ELR (cell line): ENCODE measurements around the gene PIK3CG.
A peak's percentile ranks its signal among the peaks of the same experiment; 100 is the strongest.

Experiments
- DNase-seq: peaks from one replicate; pipeline ENCODE4 v3.0.0-alpha.2; 2015; ENCODE audit warnings: low read depth

Gene PIK3CG

DNA sequence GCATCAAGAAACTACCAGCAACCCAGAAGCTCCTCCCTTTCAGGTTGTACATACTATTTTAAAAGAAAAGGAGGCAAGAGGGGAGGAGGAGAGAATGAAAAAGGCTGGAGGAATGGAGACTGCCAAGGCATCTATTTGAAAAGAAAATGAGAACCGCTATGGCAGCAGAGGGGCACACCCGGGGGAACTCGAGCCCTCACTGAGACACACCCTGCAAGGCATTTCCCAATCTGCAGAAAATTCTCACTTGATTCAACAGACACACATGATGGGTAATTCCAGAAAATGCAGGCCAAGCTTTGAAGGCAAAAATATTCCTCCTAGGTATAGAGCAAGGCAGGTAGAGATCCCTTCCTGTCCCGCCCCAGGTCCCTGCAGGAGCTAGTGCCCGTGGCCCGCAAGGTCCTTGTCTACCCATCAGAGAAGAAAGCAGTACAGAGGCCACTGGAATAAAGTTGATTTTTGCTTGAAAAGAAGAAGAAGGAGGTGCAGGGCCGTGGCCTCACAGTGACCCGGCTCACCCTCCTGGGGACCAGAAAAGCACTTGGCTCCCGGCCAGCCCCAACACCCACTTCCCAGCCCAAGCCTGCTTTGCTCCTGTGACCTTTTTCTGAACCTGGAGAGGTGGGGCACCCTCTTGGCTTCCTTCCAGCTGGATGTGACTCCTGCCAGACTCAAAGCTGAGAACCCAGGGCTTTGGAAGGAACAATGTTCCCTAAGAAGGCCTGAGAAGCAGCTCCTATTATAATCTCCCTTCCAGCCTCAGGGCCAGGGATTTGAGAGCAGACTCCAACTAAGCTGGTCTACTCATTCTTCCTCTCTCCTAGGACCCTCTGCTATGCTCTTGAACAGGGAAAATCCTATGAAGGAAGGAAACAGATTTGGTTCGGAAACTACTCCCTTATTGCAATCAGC, 6.2 kb upstream of the PIK3CG start:
- DNase-seq: no peak

DNA sequence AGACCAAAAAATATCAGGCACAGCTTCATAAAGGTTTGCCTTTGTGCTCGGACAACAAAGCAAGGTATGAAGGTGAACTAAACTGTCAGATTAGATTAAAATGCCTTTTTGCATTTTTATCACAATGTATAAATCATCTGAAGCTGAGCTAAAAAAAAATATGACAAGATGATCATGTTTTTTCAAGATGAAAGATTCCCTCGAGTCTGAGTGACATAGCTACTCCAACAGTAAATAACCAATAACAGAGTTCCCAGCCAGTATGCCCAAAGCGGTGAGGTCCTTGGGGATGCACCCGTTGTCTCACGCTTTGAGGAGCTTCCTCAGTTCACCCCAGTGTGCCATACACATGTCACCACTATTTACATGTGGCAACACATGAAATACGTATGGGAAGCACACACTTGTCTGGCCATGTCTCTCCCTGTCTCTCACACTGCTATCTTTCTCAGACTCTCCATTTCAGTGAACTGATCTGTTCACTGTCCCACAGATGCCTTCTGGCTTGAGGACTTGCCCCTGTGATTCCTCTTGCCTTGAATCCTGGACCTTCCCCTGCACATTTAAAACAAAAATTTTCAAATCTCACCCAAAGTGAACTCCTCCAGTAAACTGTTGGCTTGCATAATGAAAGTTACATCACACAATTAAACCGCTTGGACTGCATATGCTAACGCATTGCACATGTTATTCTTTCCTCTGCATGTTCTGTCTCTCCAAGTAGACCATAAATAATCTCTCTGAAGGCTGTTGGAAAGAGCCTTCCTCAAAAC, 2.6 kb upstream of the PIK3CG start:
- DNase-seq: no peak

DNA sequence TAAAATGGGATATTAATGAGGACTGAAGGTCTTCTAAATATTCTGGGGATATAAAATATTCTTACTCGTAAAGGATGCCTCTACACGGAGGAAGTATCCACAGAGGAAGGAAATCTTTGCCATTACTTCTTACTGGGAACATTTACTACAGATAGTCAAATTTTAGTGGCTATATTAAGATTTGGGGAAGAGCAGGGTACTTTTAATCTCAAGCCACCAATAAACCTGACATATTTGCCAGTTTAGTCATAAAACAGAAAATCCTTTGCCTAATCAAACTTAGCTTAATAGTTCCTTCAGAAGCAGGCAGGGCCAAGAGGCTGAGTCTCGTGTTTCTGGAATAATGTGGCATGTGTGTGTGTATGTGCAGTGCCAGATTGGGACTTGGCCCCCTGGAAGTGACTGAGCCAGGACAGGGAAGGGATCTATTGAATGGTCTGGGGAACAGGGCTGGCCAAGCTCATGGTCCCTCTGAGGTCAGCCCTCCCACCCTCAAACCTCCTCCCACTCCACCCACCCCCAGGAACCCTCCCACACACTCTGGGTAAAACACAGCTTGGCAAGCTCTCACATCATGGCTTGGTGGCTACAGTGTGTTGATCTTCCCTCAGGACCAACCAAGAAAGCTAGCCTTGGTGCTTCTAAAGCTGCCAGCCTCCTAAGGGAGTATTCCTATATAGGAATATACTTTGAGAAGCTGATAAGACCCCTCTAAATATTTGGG, 1.6 kb upstream of the PIK3CG start:
- no peak for DNase-seq

DNA sequence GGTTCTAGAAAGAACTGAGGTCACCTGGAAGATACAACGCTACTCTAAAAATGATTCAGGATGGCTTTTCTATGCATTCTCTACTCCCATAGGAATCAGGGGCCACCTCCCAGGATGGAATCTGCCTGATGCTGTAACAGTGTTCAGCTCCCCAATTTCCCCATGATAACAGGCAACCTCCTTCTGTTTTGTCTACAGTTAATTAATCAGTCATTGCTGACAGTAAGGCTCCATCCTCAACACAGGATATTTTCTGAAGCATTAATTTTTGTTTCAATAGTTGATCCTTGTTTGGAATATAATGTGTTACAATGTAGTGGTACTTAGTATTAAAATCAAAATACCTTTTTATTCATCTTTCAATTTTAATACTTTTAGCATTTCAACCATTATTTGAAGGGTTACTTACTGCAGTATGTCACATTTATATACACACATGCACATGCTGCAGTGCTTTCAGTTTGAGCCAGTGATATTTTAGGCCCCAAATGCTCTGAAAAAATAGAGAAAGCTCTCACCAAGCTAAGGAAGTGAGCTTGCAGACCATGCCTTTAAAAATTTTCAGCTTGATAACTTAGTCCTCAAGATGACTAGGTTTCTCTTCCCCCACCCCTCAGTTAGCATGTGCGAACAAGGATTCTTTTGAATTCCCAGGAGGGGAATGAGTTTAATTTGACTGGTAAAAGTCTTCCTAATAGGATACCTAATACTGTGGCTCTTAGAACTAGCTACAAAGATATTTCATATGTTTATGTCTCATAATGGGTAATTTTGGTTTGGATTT, 592 bp upstream of the PIK3CG start:
- DNase-seq: no peak

DNA sequence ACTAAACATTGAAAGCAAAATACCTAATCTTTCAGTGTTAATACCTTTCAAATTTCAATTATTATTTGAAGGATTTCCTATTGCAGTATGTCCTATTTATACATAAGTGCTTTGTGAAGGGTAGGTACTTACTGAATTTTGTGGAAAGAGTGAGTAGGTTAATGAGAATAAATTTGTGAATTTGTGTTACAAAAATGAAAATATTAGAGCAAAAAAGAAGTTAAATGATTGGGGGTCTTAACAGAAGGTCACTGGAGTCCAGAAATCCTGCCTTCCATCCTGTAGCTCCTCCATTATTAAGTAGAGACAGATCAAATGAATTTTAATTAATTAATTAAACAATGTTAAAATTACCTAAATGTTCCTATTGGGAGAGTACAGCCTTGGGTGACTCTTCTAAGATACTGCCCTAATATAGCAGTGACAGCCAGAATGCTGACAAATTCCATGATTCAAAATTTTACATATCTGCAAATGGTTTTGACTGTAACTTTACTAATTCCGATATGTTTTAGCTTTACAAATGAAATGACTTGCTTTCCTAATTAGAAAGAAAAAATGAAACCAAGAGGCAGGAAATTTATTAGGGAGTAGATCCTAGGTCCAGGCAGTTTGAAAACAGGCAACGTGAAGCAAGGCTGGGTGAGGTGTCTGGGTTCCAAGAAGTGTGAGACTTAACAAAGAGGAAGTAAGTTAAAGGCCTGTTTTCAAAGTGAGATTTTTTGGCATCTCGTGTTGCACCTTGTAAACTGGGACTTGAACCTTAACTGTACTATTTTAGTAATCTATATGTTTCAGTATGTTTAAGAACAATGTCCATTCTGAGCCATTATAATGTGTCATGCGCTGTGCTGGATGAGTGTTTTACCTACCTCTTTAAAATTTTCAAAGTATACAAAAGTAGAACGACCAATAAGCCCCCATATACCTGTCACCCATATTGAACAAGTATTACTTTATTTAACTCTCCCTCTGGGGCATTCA, 1.5 kb downstream of the PIK3CG start:
- no peak for DNase-seq

DNA sequence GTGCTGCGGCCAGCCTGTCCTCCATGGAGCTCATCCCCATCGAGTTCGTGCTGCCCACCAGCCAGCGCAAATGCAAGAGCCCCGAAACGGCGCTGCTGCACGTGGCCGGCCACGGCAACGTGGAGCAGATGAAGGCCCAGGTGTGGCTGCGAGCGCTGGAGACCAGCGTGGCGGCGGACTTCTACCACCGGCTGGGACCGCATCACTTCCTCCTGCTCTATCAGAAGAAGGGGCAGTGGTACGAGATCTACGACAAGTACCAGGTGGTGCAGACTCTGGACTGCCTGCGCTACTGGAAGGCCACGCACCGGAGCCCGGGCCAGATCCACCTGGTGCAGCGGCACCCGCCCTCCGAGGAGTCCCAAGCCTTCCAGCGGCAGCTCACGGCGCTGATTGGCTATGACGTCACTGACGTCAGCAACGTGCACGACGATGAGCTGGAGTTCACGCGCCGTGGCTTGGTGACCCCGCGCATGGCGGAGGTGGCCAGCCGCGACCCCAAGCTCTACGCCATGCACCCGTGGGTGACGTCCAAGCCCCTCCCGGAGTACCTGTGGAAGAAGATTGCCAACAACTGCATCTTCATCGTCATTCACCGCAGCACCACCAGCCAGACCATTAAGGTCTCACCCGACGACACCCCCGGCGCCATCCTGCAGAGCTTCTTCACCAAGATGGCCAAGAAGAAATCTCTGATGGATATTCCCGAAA, 2.7 kb downstream of the PIK3CG start:
- DNase-seq: no peak

DNA sequence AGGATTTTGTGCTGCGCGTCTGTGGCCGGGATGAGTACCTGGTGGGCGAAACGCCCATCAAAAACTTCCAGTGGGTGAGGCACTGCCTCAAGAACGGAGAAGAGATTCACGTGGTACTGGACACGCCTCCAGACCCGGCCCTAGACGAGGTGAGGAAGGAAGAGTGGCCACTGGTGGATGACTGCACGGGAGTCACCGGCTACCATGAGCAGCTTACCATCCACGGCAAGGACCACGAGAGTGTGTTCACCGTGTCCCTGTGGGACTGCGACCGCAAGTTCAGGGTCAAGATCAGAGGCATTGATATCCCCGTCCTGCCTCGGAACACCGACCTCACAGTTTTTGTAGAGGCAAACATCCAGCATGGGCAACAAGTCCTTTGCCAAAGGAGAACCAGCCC, 3.3 kb downstream of the PIK3CG start:
- DNase-seq: no peak

DNA sequence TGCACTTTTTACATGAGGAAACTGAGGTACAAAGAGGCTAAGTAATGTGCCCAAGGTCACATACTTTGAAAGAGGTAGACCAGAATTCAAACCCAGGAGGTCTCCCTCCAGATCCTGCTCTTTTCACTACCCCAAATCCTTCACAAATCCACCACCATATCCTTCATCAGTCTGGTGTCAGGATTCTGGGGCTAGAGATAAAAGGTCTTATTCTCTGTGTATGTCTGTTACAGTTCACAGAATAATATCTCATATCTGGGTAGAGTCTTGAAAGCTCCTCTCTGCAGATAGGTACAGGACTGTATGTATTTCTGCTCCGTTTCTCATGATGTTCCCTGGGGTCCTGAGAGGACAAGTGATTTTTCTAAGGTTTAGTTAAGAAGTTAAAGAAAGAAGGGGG, 4.9 kb downstream of the PIK3CG start:
- DNase-seq: no peak

DNA sequence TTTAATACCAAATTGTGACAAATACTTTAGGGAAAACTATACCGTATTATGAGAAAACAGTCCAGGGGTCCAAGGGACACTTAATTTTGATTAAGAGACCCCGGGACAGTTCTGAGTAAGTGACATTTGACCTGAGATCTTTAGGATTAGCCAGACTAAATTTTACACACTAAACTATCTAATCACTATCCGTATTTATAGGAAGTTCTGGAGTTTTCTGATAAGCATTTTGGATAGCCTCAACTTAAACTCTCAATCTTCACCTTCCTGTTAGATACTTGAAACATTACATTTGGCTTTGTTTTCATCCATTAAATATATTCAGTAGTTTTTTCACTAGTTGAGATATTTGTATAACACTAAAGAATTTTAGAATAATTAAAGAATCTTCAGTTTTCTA, 5.4 kb downstream of the PIK3CG start:
- no peak for DNase-seq

DNA sequence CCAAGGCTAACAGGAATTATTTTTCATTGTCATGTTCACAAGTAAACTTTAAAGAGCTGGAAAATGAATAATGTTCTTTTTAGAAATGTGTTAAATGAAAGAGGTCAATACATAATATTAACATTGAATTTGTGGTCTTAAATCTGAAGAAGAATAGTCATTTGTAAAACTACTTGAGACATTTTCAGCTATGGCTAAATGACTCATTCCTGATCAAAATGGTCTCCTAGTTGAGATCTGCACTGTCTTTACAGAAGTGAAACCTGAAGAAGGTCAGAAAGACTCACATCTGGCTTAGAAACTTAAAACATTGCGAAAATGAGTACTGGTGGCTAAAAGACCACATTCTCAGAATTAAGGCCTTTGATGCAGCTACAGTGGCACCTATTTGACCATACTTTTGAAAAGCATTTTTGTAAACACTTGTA, 5.9 kb downstream of the PIK3CG start:
- DNase-seq: peak; percentile 8

DNA sequence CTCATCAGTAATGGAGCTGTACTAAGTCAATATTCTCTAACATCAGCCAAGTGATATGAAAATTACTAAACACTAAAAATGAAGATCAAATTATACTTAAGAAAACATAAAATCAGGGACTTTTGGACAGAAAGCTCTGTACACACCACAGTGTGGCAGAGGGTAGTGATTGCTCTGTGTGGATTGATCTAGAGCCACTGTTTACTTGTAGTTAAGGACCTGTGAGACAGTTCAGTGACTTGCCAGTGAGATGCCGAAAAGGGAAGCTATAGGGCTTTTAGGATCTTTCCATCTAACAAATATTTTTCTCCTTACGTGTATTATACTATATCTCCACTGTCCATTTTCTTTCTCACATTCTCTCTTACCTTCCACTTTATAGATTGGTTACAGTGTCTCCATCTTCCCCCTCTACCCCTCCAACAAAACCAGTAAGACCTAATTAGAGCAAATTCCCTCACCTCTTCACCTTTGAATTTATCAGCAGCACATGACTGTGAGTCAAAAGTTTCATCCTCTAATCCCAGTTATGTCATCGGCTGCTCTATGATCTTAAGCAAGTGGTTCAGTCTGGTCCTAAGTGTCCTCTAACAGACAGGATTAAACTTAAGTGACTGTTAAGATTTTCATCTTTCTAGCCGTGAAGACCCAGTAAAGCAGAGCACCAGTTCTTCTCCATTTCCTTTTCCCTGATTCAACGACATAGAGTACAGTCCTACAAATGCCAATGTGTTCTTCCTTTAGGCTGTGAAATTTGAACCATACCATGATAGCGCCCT, 6.9 kb downstream of the PIK3CG start:
- DNase-seq: no peak

DNA sequence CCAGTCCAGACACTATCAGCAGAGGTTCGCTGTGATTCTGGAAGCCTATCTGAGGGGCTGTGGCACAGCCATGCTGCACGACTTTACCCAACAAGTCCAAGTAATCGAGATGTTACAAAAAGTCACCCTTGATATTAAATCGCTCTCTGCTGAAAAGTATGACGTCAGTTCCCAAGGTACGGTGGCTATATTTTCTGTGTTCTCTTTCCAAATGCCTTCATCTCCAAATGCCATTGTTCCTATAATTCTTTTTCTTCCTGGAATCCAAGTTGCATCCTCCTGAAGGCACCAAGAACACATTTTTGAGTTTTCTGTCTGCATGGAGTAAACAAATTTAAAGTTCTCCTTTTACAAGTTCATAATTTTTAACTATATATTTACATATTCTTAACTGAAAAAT, 7.7 kb downstream of the PIK3CG start:
- no peak for DNase-seq

DNA sequence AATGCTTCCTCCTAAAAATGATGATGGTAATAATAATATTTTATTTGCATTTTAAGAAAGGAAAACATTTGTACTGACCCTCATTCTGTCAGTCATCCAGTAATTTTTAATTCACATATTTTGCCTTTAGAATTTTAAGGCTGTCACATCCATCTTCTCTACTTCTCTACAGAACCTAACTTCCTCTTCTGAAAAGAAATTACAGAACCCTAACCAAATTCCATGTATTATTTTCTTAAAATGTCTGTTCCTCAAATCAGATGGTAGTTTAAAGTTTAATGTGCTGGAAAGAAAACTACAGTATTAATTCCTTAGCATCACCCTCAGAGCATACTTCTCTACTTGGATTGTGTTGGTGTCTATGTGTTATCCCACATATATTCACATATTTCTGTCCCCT, 9.0 kb downstream of the PIK3CG start:
- no peak for DNase-seq

DNA sequence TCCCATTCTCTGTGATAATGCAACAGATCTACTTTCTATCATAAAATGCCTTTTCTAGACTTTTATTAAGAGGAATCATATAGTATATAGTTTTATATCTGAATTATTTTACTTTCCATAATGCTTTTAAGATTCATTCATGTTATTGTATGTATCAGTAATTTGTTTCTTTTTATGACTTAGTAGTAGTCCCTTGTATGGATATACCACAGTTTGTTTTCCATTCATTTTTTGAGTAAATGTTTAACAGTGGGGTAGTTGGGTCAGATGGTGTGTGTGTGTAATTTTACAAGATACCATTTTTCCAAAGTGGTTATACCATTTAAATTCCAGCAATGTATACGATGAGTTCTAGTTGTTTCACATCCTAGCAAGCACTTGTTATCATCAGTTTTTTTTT, 10.4 kb downstream of the PIK3CG start:
- no peak for DNase-seq

DNA sequence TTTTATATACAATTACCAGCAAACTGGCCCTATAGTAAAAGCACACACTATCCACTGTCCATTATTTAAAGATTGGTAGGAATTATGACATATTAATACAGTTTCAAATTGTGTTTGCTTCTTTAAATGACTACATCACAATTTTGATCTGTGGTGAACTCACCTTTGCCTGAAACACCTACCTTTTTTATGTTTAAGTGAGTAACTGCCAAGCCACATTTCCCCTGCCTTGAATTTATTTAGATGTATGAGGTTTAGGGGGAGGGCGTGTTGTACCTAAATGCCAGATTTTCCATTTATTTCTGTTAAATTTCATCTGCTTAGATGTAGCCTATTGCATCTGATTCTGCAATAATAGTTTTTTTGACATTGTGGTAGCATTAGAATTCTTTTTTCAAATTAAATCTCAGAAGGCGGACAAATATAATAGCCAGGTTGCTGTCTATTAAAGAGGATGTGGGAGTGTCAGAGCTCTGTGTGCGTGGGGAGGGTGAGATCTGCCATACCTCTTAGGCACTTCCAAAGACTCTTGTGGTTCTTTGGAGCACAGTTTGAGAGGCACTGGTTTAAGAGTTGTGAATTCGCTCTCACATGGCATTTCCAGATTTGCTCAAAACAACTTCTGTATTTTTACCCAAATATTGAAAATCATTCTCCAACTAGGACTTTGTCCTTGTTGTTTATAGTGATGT, 13.8 kb downstream of the PIK3CG start:
- DNase-seq: no peak

DNA sequence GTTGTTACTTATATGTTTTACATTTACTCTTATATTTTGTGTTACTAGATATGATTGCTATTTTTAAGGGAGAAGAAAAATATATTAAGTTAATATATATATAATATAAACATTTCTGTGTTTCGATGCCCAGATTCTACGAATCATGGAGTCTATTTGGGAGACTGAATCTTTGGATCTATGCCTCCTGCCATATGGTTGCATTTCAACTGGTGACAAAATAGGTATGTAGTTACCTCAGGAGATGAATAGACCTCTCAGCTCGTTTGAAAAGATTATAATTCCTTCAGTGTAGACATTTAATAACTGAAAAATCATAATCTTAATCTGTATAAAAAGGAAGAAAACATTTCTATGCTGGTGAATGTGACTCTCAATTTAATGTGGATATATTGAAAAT, 16.9 kb downstream of the PIK3CG start:
- no peak for DNase-seq

DNA sequence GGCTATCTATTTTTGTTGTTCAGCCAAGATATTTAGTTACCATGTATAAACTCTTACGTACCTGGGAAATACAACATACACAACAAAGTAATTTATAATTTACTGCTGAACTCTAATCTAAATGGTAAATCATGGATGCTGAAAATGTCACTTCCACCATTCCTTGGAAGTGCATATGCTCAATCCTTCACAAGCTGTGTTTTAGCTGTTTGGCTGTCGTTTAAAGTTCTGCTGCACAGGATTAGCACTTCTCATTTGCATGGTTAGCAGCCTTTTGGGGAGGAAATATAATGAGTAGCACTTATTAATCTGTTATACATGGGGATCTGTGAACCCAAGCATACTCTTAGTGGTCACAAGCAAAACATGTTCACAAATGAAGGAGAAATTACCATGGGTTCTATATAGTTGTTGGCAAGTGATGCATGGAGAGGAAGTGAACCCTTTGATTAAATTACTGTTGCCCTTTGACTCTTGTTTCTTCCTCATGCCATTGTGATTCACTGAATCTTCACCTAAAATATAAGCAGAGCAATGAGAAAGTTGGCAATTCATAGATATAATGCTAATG, 18.5 kb downstream of the PIK3CG start:
- no peak for DNase-seq

DNA sequence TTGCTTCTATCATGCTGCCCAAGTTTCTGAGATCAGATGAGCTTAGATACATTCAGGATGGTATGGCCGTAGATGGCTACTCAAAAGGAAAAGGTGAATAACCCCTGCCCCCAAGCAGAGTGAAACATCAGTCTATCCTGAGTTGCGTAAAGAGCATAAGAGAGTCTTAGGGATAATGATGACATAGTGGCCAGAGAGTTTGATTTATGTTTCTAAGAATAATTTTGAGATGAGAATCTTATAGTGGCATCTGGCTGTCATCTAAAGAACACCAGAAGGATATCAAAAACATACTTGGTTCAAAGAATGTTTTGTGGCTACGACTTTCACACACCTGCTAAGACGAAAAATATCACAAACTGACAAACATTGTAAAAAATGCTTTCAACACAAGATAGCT, 20.6 kb downstream of the PIK3CG start:
- DNase-seq: no peak
